ENCODE results near the gene POLR2I. TPM values are rescaled to one million over a fixed set of nuclear protein-coding genes. Genes with fewer than 3 reads are reported as not detected.

The POLR2I gene
- total and polyA plus RNA-seq, 2 donors (not counting 1 experiment from before 2014, with no cell fraction given) = 33.4 to 39.1 TPM

GRCh38 chr19:36115453-36116343 lies 1.0 kb upstream of the POLR2I start, which contains the start of gene TBCB:
Gene TBCB (plus strand): TSS chr19:36115468. CDS start chr19:36115561, 93 bp downstream.
- peaks cover 0 to 6% (median 0%) of the 10 kb centered on the region in 3 donors for H3K9me3 ChIP-seq (ENCODE audit: control extremely low read depth in 1 of 3, control insufficient read depth in 2 of 3, insufficient read depth in 1 of 3, low read length in 2 of 3)
- H3K9ac ChIP-seq (ENCODE audit: low read length) = peak within 1 kb of the TSS; percentile 73
- no peak for DNase-seq
- H3K27ac Mint-ChIP-seq = peak within 1 kb of the TSS; percentile 99
- intact Hi-C loops (cut with micrococcal nuclease) = loop anchor here (1.0 to 10.0 kb wide), 9 partner anchors 12 to 471 kb away; partner anchors contain the start of genes ALKBH6, COX6B1, ETV2 and PROSER3
- H3K36me3 ChIP-seq (replicated peaks in 1 of 2; ENCODE audit: control extremely low read depth in 1 of 2, control insufficient read depth in 1 of 2, extremely low read depth in 1 of 2, insufficient read depth in 2 of 2, low read length in 1 of 2) = peaks cover 0 to 36% of the 10 kb centered on the region in 2 experiments
- peak; percentile 52 for ATAC-seq (ENCODE audit: low read depth)
- peaks cover 21% of the 10 kb centered on the region for H4K20me1 ChIP-seq (ENCODE audit: control insufficient read depth, insufficient read depth, low read length, poor library complexity, severe bottlenecking)
- peak within 1 kb of the TSS; percentile 80 for H3K4me2 ChIP-seq (replicated peaks; ENCODE audit: low read depth, low read length, poor library complexity, severe bottlenecking)
- peak within 1 kb of the TSS; percentile 95 for H3K4me3 Mint-ChIP-seq
- H3K4me1 Mint-ChIP-seq = peaks cover 40% of the 10 kb centered on the region
- no peaks in the 10 kb centered on the region for H3K27me3 Mint-ChIP-seq
- ChIA-PET CTCF (interaction anchor here (0.5 to 5.6 kb wide), 4 partner anchors 12 to 262 kb away, joined by 3 to 42 read pairs (median 4); partner anchors contain the start of genes THAP8, ZNF146 and ZNF565), POLR2A (interaction anchor here (1.2 to 3.4 kb wide), 5 partner anchors 13 to 1351 kb away, joined by 3 to 22 read pairs (median 8); partner anchors contain the start of genes CAPNS1, THAP8, WDR62 and ZNF565)
- no peaks in the 10 kb centered on the region for H3K27me3 ChIP-seq (replicated peaks in 1 of 4; ENCODE audit: control extremely low read depth in 1 of 4, control insufficient read depth in 3 of 4, insufficient read depth in 4 of 4, low read length in 3 of 4)
- TF ChIP-seq EZH2 (IDR thresholded peaks at IDR 0.05; ENCODE audit: borderline replicate concordance, insufficient read depth, low read depth, low read length, poor library complexity, severe bottlenecking) = no peak
- TF ChIP-seq, protein P1, sequence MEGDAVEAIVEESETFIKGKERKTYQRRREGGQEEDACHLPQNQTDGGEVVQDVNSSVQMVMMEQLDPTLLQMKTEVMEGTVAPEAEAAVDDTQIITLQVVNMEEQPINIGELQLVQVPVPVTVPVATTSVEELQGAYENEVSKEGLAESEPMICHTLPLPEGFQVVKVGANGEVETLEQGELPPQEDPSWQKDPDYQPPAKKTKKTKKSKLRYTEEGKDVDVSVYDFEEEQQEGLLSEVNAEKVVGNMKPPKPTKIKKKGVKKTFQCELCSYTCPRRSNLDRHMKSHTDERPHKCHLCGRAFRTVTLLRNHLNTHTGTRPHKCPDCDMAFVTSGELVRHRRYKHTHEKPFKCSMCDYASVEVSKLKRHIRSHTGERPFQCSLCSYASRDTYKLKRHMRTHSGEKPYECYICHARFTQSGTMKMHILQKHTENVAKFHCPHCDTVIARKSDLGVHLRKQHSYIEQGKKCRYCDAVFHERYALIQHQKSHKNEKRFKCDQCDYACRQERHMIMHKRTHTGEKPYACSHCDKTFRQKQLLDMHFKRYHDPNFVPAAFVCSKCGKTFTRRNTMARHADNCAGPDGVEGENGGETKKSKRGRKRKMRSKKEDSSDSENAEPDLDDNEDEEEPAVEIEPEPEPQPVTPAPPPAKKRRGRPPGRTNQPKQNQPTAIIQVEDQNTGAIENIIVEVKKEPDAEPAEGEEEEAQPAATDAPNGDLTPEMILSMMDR (IDR thresholded peaks at IDR 0.05) = no peak
- peak within 1 kb of the TSS; percentile 84 for H2AFZ ChIP-seq (ENCODE audit: insufficient read depth, low read depth, low read length, poor library complexity, severe bottlenecking)
- peak within 1 kb of the TSS; percentile 84 to 90 for H3K27ac ChIP-seq (ENCODE audit: low read length in 2 of 2)
- peak within 1 kb of the TSS; percentile 76 to 91 (median 79) for H3K4me3 ChIP-seq (ENCODE audit: control extremely low read depth in 1 of 5, extremely low read depth in 1 of 5, insufficient read depth in 1 of 5, low read depth in 2 of 5, low read length in 4 of 5)
- peaks cover 60% of the 10 kb centered on the region for H3K79me2 ChIP-seq (ENCODE audit: control insufficient read depth, insufficient read depth, low read length)
- H3K9me3 Mint-ChIP-seq (ENCODE audit: insufficient read depth) = no peaks in the 10 kb centered on the region
- WGBS (ENCODE audit: insufficient coverage) = 10% methylated on average over 48 of the region's 59 CpGs
- H3K4me1 ChIP-seq (ENCODE audit: control insufficient read depth in 2 of 2, insufficient read depth in 2 of 2, low read length in 2 of 2) = peaks cover 16 to 23% of the 10 kb centered on the region in 2 donors
